TTC549 (cell line): ENCODE results near the gene NPHP4.
A peak's percentile ranks its signal among the peaks of the same experiment; 100 is the strongest.
"Not testable (repeated sequence)": the region's sequence is repeated elsewhere in the genome, so short reads cannot be mapped to it uniquely, and the experiment has no call there.

Experiments
- FAIRE-seq: peaks from 2 replicates; lab custom pipeline; 2012; peaks lifted over from hg19 to GRCh38; lab: Jason Lieb, UNC

Gene NPHP4

GRCh38 chr1:5933050-5933449 is 59.2 kb downstream of the NPHP4 start:
- no peak for FAIRE-seq

- no peak for FAIRE-seq
Observed at GRCh38 chr1:5928714-5929400, 63.4 kb downstream of the NPHP4 start.

- no peak for FAIRE-seq
Observed at GRCh38 chr1:5927506-5928370, 64.5 kb downstream of the NPHP4 start.

DNA sequence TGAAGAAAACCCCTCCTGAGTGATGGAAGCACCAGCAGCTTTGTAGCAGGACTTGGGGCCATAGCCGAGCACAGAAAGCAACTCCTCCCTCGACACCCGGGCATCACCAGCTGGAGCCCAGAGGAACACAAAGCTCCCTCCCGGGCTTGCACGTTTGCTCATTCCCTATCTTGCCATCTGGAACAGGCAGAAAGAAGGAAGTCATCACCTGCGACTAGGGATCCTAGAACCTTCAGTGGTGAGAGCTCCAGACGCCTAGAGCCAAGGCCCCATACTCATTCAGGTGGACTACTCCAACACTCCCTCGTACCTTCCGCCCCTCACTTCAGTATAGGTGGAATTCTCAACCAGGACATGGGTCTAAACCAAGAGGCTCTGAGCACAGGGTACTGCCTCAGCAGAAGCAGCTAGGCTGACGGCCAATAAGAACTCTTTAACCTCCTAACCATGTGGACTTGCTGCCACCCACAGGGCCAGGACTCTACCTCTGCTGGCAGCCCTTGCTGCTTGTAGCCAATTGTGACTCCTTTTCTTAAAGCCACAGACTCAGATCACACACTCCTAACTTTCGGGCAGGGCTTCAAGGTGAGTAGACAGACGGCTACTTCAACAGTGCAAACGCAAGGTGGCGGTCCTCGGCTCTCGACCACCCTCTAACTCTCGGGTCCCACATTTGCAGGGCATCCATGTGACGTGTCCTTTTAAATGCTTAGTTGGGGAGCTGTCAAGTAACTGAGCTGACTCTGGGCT is 65.4 kb downstream of the NPHP4 start:
- no peak for FAIRE-seq

DNA sequence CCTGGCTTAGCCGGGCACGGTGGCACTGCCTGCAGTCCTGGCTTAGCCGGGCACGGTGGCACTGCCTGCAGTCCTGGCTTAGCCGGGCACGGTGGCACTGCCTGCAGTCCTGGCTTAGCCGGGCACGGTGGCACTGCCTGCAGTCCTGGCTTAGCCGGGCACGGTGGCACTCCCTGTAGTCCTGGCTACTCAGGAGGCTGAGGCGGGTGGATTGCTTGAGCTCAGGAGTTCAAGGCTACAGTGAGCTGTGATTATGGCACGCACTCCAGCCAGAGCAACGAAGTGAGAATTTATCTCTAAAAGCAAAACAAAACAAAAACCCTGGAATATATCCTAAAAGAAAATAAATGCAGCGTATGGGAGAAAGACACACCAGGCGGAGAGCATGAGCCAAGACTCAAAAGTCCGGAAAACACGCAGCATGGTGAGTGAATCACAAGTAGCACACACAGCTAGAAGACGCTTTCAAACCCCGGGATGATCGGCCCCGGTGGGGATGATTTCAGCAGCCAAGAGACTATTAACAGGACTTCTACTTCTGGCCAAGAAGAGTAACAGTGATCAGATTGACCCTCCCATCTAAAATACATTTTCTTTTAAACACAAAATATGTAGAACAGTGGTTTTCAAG is 69.4 kb downstream of the NPHP4 start:
- FAIRE-seq: not testable (repeated sequence)

DNA sequence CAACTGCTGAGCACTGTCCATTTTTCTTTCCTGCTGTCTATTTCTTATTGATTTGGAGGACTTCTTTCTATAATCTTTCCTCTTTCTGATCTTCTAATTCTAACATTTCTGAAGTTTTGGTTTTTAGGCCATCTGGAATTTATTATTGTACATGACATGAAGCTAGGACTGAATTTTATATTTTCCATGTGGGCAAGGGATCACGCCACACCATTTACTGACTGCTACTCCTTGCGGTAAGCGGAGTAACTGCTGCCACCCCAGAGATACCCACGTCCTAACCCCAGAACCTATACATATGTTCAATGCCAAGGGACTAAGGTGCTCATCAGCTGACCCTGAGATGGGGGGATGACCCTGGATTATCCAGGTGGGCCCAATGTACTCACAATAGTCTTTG is 70.6 kb downstream of the NPHP4 start:
- FAIRE-seq: no peak

GRCh38 chr1:5921129-5921528 is 71.1 kb downstream of the NPHP4 start:
- FAIRE-seq: no peak

DNA sequence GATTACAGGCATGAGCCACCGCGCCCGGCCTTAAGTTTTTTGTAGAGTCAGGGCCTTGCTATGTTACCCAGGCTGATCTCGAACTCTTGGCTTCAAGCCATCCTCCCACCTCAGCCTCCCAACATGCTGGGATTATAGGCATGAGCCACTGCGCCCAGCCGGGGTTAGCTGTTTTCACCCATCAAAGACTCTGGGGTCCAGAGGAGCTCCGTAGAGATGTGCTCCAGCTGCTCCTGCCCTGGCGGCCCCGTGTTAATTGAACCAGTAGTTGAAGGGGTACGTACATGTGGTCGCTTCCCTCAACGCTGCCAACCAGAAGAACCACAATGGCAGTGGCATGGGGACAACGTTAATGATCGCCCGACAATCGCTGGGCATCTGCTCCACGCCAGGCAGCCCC is 72.0 kb downstream of the NPHP4 start:
- FAIRE-seq: no peak

GRCh38 chr1:5918275-5918649 is 74.0 kb downstream of the NPHP4 start:
- FAIRE-seq: no peak

DNA sequence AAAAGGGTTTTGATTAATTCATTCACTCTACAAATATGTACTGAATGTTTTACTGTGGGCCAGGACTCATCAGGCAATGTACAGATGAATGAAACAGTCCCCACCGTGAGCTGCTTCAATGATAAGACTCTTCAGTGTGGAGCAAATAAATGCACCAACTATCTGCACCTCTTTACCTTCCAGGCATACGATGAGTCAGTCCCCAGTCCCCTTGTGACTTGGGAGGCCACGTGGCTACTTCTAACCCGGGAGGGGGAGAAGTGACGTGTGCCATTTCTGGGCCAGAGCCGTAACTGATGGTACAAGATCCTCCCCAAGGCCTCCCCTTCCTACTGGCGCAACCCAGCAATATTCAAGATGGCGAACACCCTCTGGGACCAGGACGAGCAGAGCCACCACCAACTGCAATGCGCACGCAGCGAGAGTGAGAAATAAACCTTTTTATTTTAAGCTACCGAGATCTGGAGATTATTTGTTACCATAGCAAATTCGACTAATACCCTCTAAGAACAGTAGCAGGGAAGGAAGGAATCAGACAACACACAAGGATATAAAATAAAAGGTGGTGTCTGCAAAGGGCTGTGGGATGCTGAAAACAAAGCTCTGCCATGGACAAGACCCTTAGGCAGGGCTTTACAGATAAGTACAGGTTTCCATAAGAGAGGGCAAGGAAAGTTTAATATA is 74.5 kb downstream of the NPHP4 start:
- FAIRE-seq: no peak

- no peak for FAIRE-seq
Observed at GRCh38 chr1:5917281-5917590, 75.0 kb downstream of the NPHP4 start.

DNA sequence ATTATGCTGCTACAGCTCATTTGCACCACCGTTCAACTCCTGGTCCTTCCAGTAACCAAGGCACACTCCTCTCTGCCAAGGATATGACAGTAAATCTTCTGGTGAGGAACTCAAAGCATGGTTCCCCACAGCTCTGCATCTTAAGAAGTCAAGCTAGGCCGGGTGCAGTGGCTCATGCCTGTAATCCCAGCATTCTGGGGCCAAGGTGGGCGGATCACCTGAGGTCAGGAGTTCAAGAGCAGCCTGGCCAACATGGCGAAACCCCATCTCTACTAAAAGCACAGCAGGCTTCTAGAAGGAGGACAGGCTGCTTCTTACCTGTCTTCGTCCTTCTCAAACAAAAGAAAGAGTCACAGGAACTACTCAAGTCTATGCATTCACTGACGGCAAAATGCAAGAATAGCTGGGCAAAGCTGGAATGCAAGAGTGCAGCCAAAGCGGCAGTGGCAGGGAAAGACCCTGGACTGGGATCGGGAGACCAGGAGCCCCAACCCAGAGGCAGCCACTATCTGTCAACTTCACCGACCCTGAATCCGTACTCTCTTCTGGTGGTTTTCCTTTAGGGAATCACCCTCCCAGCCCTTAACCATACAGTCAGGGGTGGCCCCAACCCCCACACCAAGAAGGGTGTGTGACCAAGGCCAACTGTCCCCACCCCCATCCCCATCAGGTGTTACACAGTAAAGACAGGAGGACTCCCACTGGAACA is 75.5 kb downstream of the NPHP4 start:
- FAIRE-seq: no peak

- FAIRE-seq: peak; percentile 80
Observed at GRCh38 chr1:5915587-5916571, 76.3 kb downstream of the NPHP4 start.

GRCh38 chr1:5914676-5915365 is 77.4 kb downstream of the NPHP4 start:
- no peak for FAIRE-seq

GRCh38 chr1:5913876-5914275 is 78.3 kb downstream of the NPHP4 start:
- FAIRE-seq: no peak

DNA sequence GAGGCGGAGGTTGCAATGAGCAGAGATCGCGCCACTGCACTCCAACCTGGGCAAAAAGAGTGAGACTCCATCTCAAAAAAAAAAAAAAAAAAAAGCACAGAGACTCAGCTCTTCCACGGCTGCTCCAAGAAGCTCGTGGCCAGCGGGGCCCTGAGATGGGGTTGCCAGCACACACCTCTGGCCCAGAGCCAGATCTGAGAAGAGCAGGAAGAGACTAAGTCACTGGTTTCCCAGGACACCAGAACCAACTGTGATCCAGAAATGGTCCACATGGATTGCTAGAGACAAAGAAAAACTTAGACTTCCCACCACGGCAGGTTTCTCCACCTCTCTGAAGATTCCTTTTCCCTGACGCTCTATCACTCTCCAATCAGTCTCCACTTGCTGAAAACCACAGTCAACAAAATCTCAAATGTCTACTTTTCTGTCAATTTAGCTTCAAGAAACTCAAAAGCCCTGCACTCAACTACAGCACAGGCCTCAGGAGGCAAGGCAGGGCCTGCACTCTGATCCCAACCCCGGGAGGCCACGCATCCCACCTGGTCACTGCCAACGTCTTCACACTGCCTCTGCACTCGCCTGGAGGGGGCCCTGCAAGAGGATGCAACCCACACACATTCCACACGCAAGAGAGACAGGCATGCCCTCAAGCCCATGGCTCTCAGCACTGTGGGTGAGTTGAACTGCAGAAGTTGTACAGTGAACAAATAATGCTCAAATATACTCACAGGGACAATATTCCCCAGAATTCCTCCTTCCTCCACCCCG is 79.0 kb downstream of the NPHP4 start:
- no peak for FAIRE-seq

DNA sequence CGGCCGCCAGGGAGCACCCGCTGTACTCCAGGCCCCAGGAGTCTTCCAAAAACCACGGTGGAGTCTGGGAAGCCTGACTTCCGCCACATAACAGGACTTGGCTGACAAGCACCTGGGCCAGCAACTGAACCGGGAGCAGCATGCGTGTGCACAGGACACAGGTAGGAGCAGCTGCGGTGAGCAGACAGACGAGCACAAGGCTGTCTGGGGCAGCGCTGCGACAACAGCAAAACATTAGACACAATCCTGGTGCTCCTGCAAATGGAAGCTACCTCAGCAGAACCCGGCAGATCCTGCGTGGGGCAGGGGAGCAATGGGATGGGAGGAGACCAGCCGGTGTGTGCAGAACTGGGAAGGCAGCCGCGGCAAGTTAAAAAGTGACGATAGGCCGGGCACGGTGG is 80.4 kb downstream of the NPHP4 start:
- no peak for FAIRE-seq

- no peak for FAIRE-seq
Observed at GRCh38 chr1:5911157-5911556, 81.1 kb downstream of the NPHP4 start.

DNA sequence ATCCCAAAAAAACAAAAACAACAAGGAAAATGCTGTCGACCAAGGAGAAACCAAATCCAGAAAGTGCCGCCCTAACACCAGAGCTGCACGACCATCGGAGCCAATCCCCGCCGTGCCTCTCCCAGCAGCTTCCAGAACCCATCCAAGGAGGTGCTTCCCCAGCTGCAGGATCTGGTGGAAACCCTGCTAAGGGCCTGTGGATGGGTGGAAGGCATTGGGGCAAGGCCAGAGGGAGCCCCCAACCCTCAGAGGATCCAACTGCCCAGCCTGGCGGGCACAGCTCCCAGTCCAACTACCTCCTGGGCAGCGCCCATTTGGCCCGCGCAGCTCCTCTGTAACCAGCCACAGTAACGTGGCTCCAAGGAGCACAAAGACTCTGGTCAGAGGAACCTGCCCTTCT is 81.6 kb downstream of the NPHP4 start:
- no peak for FAIRE-seq
